ENCODE results near the gene LRCOL1.

Gene LRCOL1

GRCh38 chr12:132593938-132594358, 16.4 kb downstream of the LRCOL1 start:
- no peak overlapping the region for H3K4me2 ChIP-seq (ENCODE audit: low read depth, low read length, poor library complexity, severe bottlenecking)
- H3K27me3 ChIP-seq (ENCODE audit: low read length), result 0 out of 2 replicates have a peak, but pooled peaks cover 3% of the 10 kb centered on the region
- no peak overlapping the region for H2AFZ ChIP-seq (ENCODE audit: low read depth, low read length, severe bottlenecking)
- no peak overlapping the region for H3K27ac ChIP-seq (ENCODE audit: low read depth, low read length)
- H3K9ac ChIP-seq (ENCODE audit: low read length), result no peak overlapping the region
- no peaks in the 10 kb centered on the region for H4K20me1 ChIP-seq (ENCODE audit: low read depth, low read length)
- H3K36me3 ChIP-seq (ENCODE audit: low read length), result no peaks in the 10 kb centered on the region
- no peaks in the 10 kb centered on the region for H3K9me2 ChIP-seq (replicated peaks; ENCODE audit: insufficient read depth, low read length)
- H3K4me3 ChIP-seq (ENCODE audit: insufficient read depth, low read length, poor library complexity, severe bottlenecking), result no peak overlapping the region
- no peaks in the 10 kb centered on the region for H3K9me3 ChIP-seq (ENCODE audit: insufficient read depth, low read length)
- TF ChIP-seq, protein P1, sequence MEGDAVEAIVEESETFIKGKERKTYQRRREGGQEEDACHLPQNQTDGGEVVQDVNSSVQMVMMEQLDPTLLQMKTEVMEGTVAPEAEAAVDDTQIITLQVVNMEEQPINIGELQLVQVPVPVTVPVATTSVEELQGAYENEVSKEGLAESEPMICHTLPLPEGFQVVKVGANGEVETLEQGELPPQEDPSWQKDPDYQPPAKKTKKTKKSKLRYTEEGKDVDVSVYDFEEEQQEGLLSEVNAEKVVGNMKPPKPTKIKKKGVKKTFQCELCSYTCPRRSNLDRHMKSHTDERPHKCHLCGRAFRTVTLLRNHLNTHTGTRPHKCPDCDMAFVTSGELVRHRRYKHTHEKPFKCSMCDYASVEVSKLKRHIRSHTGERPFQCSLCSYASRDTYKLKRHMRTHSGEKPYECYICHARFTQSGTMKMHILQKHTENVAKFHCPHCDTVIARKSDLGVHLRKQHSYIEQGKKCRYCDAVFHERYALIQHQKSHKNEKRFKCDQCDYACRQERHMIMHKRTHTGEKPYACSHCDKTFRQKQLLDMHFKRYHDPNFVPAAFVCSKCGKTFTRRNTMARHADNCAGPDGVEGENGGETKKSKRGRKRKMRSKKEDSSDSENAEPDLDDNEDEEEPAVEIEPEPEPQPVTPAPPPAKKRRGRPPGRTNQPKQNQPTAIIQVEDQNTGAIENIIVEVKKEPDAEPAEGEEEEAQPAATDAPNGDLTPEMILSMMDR (IDR thresholded peaks at IDR 0.05; ENCODE audit: insufficient read depth, low read length, poor library complexity, severe bottlenecking), result no peak
- TF ChIP-seq EZH2phosphoT487 (conservative IDR thresholded peaks at IDR 0.05; ENCODE audit: low read length), result no peak
- H3F3A ChIP-seq (ENCODE audit: insufficient read depth), result peaks cover 14% of the 10 kb centered on the region
- H3K79me2 ChIP-seq (ENCODE audit: insufficient read depth, low read length), result no peaks in the 10 kb centered on the region

DNA sequence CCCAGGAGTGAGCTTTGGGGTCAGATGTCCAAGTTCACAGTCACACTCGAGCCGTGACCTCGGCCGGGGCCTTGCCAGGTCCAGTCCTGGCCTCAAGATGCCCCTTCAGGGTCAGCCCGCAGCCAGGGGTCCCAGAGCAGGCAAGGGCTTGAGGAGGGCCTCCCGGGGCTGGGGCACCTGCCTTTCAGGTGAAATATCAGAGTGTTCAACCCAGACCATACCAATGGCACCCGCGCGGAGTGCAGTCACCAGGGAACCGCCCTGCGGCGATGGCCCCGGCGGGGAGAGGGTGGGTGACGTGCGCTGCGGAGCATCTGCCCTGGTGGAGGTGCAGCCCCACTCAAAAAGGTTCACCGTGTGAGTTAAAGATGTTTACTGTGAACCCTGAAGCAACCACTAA, 16.9 kb downstream of the LRCOL1 start:
- TF ChIP-seq EZH2phosphoT487 (conservative IDR thresholded peaks at IDR 0.05; ENCODE audit: low read length), result no peak
- TF ChIP-seq, protein P1 (IDR thresholded peaks at IDR 0.05; ENCODE audit: insufficient read depth, low read length, poor library complexity, severe bottlenecking), result no peak
- no peak overlapping the region for H2AFZ ChIP-seq (ENCODE audit: low read depth, low read length, severe bottlenecking)
- peaks cover 9% of the 10 kb centered on the region for H3F3A ChIP-seq (ENCODE audit: insufficient read depth)
- no peak overlapping the region for H3K4me3 ChIP-seq (ENCODE audit: insufficient read depth, low read length, poor library complexity, severe bottlenecking)
- no peak overlapping the region for H3K4me2 ChIP-seq (ENCODE audit: low read depth, low read length, poor library complexity, severe bottlenecking)
- no peaks in the 10 kb centered on the region for H3K36me3 ChIP-seq (ENCODE audit: low read length)
- no peaks in the 10 kb centered on the region for H4K20me1 ChIP-seq (ENCODE audit: low read depth, low read length)
- H3K9me2 ChIP-seq (replicated peaks; ENCODE audit: insufficient read depth, low read length), result no peaks in the 10 kb centered on the region
- no peaks in the 10 kb centered on the region for H3K9me3 ChIP-seq (ENCODE audit: insufficient read depth, low read length)
- H3K27me3 ChIP-seq (ENCODE audit: low read length), result 0 out of 2 replicates have a peak, but pooled peaks cover 3% of the 10 kb centered on the region
- H3K27ac ChIP-seq (ENCODE audit: low read depth, low read length), result no peak overlapping the region
- H3K9ac ChIP-seq (ENCODE audit: low read length), result no peak overlapping the region
- no peaks in the 10 kb centered on the region for H3K79me2 ChIP-seq (ENCODE audit: insufficient read depth, low read length)

GRCh38 chr12:132593071-132593470, 17.3 kb downstream of the LRCOL1 start:
- no peak overlapping the region for H3K4me2 ChIP-seq (ENCODE audit: low read depth, low read length, poor library complexity, severe bottlenecking)
- no peak overlapping the region for H2AFZ ChIP-seq (ENCODE audit: low read depth, low read length, severe bottlenecking)
- H3K36me3 ChIP-seq (ENCODE audit: low read length), result no peaks in the 10 kb centered on the region
- H3K9me3 ChIP-seq (ENCODE audit: insufficient read depth, low read length), result no peaks in the 10 kb centered on the region
- H3K9me2 ChIP-seq (replicated peaks; ENCODE audit: insufficient read depth, low read length), result no peaks in the 10 kb centered on the region
- H3K9ac ChIP-seq (ENCODE audit: low read length), result no peak overlapping the region
- H4K20me1 ChIP-seq (ENCODE audit: low read depth, low read length), result no peaks in the 10 kb centered on the region
- H3F3A ChIP-seq (ENCODE audit: insufficient read depth), result peaks cover 9% of the 10 kb centered on the region
- no peak overlapping the region for H3K27ac ChIP-seq (ENCODE audit: low read depth, low read length)
- no peak overlapping the region for H3K4me3 ChIP-seq (ENCODE audit: insufficient read depth, low read length, poor library complexity, severe bottlenecking)
- 0 out of 2 replicates have a peak, but pooled peaks cover 3% of the 10 kb centered on the region for H3K27me3 ChIP-seq (ENCODE audit: low read length)
- no peaks in the 10 kb centered on the region for H3K79me2 ChIP-seq (ENCODE audit: insufficient read depth, low read length)
- no peak for TF ChIP-seq EZH2phosphoT487 (conservative IDR thresholded peaks at IDR 0.05; ENCODE audit: low read length)
- TF ChIP-seq, protein P1 (IDR thresholded peaks at IDR 0.05; ENCODE audit: insufficient read depth, low read length, poor library complexity, severe bottlenecking), result no peak
